HG03060 (cell line): ENCODE data around the gene NME1.

Experiments used
- ATAC-seq: cut with Tn5 transposase; IDR thresholded peaks from one replicate; pipeline ENCODE4 v1.9.1; 2021; ENCODE audit warnings: low read depth, moderate number of reproducible peaks; ENCODE audit not compliant: unreplicated experiment

Gene NME1

DNA sequence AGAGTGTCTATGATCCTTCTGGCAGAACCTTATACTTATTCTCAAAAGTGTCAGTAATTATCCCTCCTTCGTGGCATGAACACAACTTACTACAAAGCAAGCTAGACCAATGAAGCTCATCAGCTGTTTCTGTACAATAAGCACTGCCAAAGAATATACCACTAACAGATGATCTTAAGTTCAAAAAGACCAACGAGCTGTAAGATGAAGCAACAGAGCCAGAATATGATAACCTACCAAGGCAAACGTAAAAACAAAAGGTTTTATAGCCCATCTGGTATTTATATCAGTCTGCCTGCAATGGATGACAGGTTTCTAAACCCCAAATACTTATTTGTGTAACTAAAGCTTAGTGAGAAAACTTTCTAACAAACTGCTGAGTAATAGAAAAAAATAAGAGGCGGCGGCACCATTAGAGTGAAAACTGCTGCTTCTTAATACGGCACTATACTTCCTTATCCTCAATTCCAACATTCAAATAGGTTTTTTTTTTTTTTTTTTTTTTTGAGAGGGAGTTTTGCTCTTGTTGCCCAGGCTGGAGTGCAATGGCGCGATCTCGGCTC lies 35.0 kb downstream of the NME1 start:
- ATAC-seq = no peak

GRCh38 chr17:51189162-51189561 lies 35.8 kb downstream of the NME1 start:
- no peak for ATAC-seq

DNA sequence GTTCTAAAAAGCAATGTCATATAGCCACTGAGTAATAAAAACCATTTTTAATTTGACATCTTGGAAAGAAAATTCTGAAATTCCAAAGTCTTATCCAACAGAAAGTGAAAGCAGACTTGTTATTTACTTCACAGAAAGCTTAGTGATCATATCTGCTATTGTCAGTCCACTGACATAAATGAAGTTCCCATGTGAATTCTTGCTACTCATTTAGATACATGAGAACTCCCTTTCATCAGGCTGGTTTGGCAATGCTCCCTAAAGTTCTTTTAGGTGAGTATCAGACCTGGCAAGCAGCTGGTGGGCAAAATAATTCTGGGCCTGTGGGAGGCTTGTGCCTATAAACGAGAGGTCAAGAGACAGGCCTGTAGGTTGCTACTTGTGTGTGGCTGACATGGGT lies 36.3 kb downstream of the NME1 start:
- ATAC-seq = no peak

DNA sequence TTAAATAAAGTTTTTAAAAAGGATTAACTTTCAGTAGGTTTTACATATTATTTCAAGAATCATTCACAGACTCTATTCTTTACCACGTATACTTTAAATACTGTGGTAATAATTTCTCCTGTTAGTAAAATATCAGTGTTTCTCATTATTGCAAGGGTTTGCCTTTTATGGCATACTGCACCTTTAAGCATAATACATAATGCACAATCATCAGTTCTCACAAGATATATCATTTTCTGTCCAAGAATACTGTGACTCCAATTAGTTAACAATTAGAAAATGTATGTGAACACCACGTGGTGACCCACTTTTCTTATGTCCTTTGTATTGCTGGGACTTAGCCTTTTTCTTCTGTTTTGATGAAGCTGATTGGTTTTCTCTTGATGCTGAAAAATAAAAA lies 38.5 kb downstream of the NME1 start:
- no peak for ATAC-seq

GRCh38 chr17:51197754-51198153 lies 44.4 kb downstream of the NME1 start:
- ATAC-seq = no peak

DNA sequence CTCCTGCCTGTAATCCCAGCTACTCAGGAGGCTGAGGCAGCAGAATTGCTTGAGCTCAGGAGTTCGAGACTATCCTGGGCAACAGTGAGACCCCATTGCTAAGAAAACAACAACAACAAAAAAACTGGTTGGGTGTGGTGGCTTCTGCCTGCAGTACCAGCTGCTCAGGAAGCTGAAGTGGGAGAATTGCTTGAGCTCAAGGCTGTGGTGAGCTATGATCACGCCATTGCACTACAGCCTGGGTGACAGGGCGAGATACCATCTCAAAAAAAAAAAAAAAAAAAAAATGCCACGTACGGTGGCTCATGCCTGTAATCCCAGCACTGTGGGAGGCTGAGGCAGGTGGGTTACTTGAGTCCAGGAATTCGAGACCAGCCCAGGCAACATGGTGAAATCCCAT lies 46.9 kb downstream of the NME1 start:
- no peak for ATAC-seq

GRCh38 chr17:51200846-51201245 lies 47.5 kb downstream of the NME1 start:
- ATAC-seq = no peak

- no peak for ATAC-seq
These were observed 50.5 kb downstream of the NME1 start for GRCh38 chr17:51203838-51204237.
